H1 (cell line): ENCODE results near the gene RPL26. TPM values are rescaled to one million over a fixed set of nuclear protein-coding genes. Genes with fewer than 3 reads are reported as not detected.

Source experiments
- JUND ChIP-seq: IDR thresholded peaks from 2 replicates; pipeline ENCODE4 v1.6.1; 2011; ENCODE audit warnings: mild to moderate bottlenecking, improper control_type of control experiment, low read length
- POLR2AphosphoS5 ChIP-seq: IDR thresholded peaks from 2 replicates; pipeline ENCODE4 v1.6.1; 2011; ENCODE audit warnings: low read depth, low read length
- SIRT6 ChIP-seq: IDR thresholded peaks from one replicate; pipeline ENCODE4 v1.7.1; 2012; ENCODE audit warnings: low read length, inconsistent platforms
- SP4 ChIP-seq: IDR thresholded peaks from 2 replicates; pipeline ENCODE4 v1.6.1; 2012; ENCODE audit warnings: low read length, inconsistent platforms
- TAF1 ChIP-seq: IDR thresholded peaks from 2 replicates; pipeline ENCODE4 v1.6.1; 2011; ENCODE audit warnings: mild to moderate bottlenecking, low read depth, low read length
- TCF12 ChIP-seq: IDR thresholded peaks from 2 replicates; pipeline ENCODE4 v1.6.1; 2011; ENCODE audit warnings: low read depth, mild to moderate bottlenecking, low read length
- polyA plus RNA-seq, 7 experiments: library from polyadenylated mRNA; depleted of rRNA in 3 of 7; stranded (reverse) in 5 of 7; unstranded in 2 of 7; fragments of >200 nt in 5 of 7; fragments of 200-250 nt in 2 of 7; gene quantifications; 1 replicate in 5 of 7; 2 replicates in 1 of 7; 4 replicates in 1 of 7; pipeline versions ENCODE4 v1.2.1 to v1.2.3, GENCODE V29; 2011 to 2013; ENCODE audit warnings: missing spikeins in 2 of 7, mixed read lengths in 2 of 7
- total RNA-seq: library from RNA; stranded (reverse); fragmentation: NEBNext Ultra II Directional; extraction: Animal tissue kit (Norgen Biotek cat#: 25700); gene quantifications from 2 replicates; pipeline ENCODE4 v1.2.1, GENCODE V29; 2021
- TF ChIP-seq, protein P1 (sequence below): IDR thresholded peaks from 2 replicates; pipeline ENCODE4 v1.6.1; 2012; ENCODE audit warnings: low read length, inconsistent platforms
- TF ChIP-seq, protein P2 (sequence below): IDR thresholded peaks from 2 replicates; pipeline ENCODE4 v1.6.1; 2012; ENCODE audit warnings: inconsistent platforms

The RPL26 gene
- total and polyA plus RNA-seq, 2 of the 8 experiments (the other 6 are each of a cell fraction or from before 2014, with no cell fraction given), result 1,963 to 2,554 TPM

DNA sequence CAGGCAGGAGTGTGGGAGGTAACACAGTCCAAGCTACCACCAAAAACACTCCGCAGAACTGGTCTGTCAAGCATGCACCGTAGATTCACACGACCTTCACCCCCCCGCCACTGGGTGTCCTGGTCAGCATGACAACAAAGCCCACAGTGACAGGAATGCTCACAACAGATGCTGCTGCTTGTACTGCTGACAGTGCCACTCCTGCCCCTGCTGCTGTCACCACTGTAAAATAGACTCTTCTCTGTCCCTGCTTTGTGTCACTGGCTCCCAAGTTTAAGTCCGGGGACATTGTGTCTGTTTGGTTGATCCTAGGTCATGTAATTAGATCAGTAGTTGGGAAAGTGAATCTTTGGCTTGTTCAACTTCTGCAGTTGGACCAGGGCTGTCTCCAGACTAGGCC, 50.3 kb downstream of the RPL26 start (continued):
- TF ChIP-seq, protein P1, sequence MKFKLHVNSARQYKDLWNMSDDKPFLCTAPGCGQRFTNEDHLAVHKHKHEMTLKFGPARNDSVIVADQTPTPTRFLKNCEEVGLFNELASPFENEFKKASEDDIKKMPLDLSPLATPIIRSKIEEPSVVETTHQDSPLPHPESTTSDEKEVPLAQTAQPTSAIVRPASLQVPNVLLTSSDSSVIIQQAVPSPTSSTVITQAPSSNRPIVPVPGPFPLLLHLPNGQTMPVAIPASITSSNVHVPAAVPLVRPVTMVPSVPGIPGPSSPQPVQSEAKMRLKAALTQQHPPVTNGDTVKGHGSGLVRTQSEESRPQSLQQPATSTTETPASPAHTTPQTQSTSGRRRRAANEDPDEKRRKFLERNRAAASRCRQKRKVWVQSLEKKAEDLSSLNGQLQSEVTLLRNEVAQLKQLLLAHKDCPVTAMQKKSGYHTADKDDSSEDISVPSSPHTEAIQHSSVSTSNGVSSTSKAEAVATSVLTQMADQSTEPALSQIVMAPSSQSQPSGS, result no peak
- no peak for TF ChIP-seq TAF1
- TF ChIP-seq TCF12, result no peak
- TF ChIP-seq, protein P2, sequence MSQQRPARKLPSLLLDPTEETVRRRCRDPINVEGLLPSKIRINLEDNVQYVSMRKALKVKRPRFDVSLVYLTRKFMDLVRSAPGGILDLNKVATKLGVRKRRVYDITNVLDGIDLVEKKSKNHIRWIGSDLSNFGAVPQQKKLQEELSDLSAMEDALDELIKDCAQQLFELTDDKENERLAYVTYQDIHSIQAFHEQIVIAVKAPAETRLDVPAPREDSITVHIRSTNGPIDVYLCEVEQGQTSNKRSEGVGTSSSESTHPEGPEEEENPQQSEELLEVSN, result no peak
- no peak for TF ChIP-seq JUND
- no peak for TF ChIP-seq SP4
- TF ChIP-seq POLR2AphosphoS5, result no peak
- no peak for TF ChIP-seq SIRT6
